PFSK-1 (cell line): ENCODE data around the gene ENTHD1.

Experiments
- FOXP2 ChIP-seq: optimal IDR thresholded peaks from 2 replicates; pipeline ENCODE3; 2011; ENCODE audit warnings: borderline replicate concordance, control low read depth, inconsistent platforms; ENCODE audit not compliant: insufficient read depth; ENCODE audit errors: extremely low read length, extremely low read depth
- POLR2AphosphoS5 ChIP-seq: IDR thresholded peaks from 2 replicates; pipeline ENCODE4 v1.6.1; 2012; ENCODE audit warnings: low read depth, mild to moderate bottlenecking, control low read depth, low read length, moderate library complexity
- SIN3A ChIP-seq: IDR thresholded peaks from 2 replicates; pipeline ENCODE4 v1.6.1; 2012; ENCODE audit warnings: mild to moderate bottlenecking, low read length, moderate library complexity, borderline replicate concordance; ENCODE audit not compliant: insufficient read depth
- TAF1 ChIP-seq: IDR thresholded peaks from 2 replicates; pipeline ENCODE4 v1.6.1; 2012; ENCODE audit warnings: low read length, control low read depth, borderline replicate concordance; ENCODE audit not compliant: insufficient read depth
- TF ChIP-seq, protein P1 (sequence below), 2 experiments: IDR thresholded peaks; 2 replicates each; pipeline versions ENCODE4 v1.6.1 to v1.8.0; 2011 to 2012; ENCODE audit warnings: low read depth in 2 of 2, low read length in 2 of 2, control low read depth in 1 of 2, inconsistent platforms in 1 of 2, mild to moderate bottlenecking in 1 of 2, moderate library complexity in 1 of 2; ENCODE audit not compliant: insufficient read depth in 1 of 2

The ENTHD1 gene

DNA sequence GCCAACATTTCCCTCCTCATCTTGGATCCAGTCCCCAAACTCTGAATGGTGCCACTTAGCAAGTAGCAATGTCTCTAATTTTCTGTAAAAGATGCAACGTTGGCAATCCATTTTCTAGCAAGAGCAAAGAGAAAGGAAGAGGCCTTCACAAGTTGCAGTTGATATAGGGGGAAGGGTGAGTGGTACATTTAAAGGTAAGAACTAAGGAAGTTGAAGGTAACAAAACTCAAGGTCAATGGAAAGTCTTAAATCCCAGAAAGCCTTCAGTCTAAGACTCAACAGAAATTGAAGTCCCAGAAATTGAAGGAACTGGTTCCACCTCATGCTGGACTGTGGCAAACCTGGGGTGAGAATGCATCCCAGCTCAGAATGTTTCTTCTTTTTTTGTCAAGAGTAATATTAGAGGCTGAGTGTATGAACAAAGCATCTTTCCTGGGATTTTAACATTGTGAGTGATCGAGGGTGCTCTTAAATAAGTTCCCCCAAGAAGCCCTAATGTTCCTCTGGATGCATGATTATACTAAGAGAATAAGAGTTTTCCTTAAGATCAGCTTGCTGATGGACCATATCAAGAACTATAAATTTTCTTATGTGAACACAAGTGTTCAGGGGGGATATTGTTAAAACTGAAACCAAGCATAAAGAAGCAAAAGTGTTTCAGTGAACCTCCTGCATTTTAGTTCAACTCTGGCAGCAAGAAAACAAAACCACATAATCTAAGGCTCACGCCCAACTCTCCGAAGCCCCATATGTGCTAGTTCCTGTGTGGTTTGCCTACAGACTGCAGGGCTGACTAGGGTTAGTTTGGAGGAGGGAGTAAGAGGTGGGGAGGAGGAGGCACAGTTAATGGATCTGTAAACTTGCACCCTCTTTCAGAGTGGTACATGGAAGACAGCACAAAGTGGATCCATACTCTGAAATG lies 7.0 kb upstream of the ENTHD1 start, which contains the start of gene GRAP2:
Gene GRAP2, plus strand, starts transcription at position 779 of the 922 bp plus-strand sequence. CDS start 46,023 bp downstream, outside the sequence.
- TF ChIP-seq POLR2AphosphoS5 (no peak), SIN3A (no peak)

DNA sequence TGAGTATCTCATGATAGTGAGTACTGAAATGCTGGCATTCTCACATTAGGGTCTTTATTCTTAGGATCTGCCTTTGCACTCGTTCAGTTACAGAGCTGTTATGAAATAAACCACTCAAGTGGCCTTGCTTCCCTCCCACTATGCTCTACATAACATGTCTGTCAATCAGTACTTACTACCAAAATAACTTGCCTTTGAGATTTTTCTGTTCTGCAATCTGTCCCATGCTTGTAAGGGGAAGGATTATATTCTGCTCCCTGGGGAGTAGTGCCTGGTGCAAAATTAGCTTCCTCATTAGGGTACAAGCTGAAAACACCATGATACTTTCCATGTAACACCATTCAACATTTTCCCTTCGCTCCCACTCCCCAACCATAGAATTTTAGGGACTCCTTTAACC lies 5.4 kb upstream of the ENTHD1 start:
- TF ChIP-seq TAF1 (no peak), SIN3A (no peak), FOXP2 (no peak), POLR2AphosphoS5 (no peak)
- TF ChIP-seq, protein P1, sequence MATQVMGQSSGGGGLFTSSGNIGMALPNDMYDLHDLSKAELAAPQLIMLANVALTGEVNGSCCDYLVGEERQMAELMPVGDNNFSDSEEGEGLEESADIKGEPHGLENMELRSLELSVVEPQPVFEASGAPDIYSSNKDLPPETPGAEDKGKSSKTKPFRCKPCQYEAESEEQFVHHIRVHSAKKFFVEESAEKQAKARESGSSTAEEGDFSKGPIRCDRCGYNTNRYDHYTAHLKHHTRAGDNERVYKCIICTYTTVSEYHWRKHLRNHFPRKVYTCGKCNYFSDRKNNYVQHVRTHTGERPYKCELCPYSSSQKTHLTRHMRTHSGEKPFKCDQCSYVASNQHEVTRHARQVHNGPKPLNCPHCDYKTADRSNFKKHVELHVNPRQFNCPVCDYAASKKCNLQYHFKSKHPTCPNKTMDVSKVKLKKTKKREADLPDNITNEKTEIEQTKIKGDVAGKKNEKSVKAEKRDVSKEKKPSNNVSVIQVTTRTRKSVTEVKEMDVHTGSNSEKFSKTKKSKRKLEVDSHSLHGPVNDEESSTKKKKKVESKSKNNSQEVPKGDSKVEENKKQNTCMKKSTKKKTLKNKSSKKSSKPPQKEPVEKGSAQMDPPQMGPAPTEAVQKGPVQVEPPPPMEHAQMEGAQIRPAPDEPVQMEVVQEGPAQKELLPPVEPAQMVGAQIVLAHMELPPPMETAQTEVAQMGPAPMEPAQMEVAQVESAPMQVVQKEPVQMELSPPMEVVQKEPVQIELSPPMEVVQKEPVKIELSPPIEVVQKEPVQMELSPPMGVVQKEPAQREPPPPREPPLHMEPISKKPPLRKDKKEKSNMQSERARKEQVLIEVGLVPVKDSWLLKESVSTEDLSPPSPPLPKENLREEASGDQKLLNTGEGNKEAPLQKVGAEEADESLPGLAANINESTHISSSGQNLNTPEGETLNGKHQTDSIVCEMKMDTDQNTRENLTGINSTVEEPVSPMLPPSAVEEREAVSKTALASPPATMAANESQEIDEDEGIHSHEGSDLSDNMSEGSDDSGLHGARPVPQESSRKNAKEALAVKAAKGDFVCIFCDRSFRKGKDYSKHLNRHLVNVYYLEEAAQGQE (IDR thresholded peaks at IDR 0.05; ENCODE audit: insufficient read depth in 1 of 2, low read depth in 2 of 2, low read length in 2 of 2) = no peak

DNA sequence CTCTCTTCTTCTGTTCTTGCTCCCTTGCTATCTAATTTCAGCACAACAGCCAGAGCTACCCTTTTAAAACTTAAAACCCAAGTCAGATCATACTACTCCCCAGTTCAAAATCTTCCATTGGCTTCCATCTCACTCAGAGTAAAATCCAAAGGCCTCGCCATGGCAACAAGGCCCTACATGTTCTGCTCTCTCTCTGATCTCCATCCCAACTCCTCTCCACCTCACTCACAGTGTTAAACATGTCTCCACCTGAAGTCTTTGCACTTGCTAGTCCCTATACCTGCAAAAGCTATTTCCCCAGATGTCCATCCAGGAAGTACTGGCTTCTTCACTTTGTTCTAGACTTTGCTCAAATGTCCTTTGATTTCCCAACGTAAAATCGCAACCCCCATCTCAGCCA lies 4.3 kb upstream of the ENTHD1 start:
- TF ChIP-seq POLR2AphosphoS5 = no peak
- TF ChIP-seq, protein P1 (IDR thresholded peaks at IDR 0.05; ENCODE audit: insufficient read depth in 1 of 2, low read depth in 2 of 2, low read length in 2 of 2) = no peak
- no peak for TF ChIP-seq SIN3A
- TF ChIP-seq FOXP2 = no peak
- no peak for TF ChIP-seq TAF1

DNA sequence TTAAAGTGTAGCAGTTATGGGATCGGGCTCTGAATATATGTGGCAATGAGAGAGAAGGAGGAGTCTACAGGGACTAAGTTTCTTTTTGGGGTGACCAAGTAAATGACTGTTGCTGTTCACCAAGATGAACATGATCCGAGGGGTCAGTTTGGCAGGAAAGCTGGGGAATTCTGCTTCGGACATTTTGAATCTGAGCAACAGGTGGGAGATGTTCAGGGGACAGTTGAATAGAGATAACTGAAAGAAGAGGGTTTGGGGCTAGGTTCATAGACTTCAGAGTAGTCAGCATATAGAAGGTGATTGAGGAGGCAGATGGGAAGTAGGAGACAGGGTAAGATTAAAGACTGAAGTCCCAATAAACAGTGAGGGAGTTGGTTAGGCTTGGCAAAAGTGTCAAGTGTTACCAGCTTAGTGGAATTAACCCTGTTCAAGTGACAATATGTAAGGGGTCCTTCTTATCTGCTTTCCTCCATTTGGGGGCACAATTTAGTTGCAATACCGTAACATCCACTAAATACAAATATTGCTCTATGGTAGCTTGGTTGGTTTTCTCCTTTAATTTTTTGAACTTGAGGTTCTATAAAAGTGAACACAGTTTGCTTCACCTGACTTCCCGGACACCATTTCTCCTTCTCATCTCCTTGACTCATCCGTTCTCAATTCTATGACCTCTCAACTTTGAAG lies 2.9 kb upstream of the ENTHD1 start:
- TF ChIP-seq, protein P1 (IDR thresholded peaks at IDR 0.05; ENCODE audit: insufficient read depth in 1 of 2, low read depth in 2 of 2, low read length in 2 of 2) = no peak
- TF ChIP-seq FOXP2 = no peak
- TF ChIP-seq TAF1 = no peak
- no peak for TF ChIP-seq SIN3A

DNA sequence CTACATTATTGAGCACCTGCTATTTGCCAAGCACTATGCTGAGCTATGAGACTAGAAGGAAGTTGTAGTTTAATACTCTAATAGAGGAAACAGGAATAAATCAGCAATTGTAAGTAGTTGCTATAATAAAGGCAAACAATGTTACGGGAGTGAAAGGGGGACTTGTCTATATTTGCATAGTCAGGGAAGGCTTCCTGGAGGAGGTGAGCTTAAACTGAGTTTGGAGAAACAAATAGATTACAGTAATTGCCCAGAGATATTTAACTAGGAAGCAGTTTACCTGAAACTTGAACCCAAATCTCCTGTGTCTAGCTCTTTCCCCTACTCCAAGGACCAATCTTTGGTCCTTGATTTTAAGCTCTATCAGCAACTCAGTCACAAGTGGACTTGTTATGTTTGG lies 2.1 kb upstream of the ENTHD1 start:
- TF ChIP-seq SIN3A (no peak), POLR2AphosphoS5 (no peak), FOXP2 (no peak), TAF1 (no peak)
- TF ChIP-seq, protein P1 (IDR thresholded peaks at IDR 0.05; ENCODE audit: insufficient read depth in 1 of 2, low read depth in 2 of 2, low read length in 2 of 2) = no peak
